ENCODE data around the gene S1PR4.
"Not testable (repeated sequence)": the region's sequence is repeated elsewhere in the genome, so short reads cannot be mapped to it uniquely, and the experiment has no call there.

Gene S1PR4

DNA sequence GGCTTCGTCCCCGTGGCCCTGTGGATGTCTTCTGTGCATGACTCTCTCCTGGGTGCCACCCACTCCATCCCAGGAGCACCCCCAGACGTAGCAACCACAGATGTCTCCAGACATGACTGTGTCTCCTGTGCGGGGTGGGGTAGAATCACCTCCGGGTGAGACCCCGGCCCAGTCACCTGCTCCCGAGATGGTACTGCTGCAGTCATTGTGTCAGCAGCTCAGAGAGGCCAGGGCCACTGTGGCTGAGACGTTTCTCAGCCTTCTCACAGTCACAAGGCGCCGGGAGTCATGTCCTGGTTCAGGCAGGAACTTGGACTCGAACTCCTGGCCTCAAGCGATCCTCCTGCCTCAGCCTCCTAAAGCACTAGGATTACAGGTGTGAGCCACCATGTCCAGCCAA lies 23.8 kb downstream of the S1PR4 start:
- no peak overlapping the region for H3K27ac ChIP-seq (replicated peaks)

GRCh38 chr19:3202895-3203294 lies 24.3 kb downstream of the S1PR4 start:
- H3K27me3 ChIP-seq (ENCODE audit: insufficient read depth, poor library complexity, severe bottlenecking); H3K27ac ChIP-seq (replicated peaks); DNase-seq (ENCODE audit: low read depth in 1 of 2, low spot score in 1 of 2); H3K4me3 ChIP-seq (replicated peaks; ENCODE audit: insufficient read depth, low read length): not testable (repeated sequence)

More for the DNA sequence above, 23.8 kb downstream of the S1PR4 start:
- TF ChIP-seq CTCF (IDR thresholded peaks at IDR 0.05; ENCODE audit: insufficient read depth, low read length) (no peak), REST (IDR thresholded peaks at IDR 0.05; ENCODE audit: insufficient replicate concordance, low read depth) (no peak), POLR2AphosphoS5 (IDR thresholded peaks at IDR 0.05; ENCODE audit: low read depth) (no peak), SPI1 (IDR thresholded peaks at IDR 0.05; ENCODE audit: borderline replicate concordance, low read depth) (no peak), GABPA (IDR thresholded peaks at IDR 0.05; ENCODE audit: low read depth) (no peak)
- Histone ChIP-seq H3K27me3 (ENCODE audit: insufficient read depth, poor library complexity, severe bottlenecking) (no peaks in the 10 kb centered on the region), H3K4me3 (replicated peaks; ENCODE audit: insufficient read depth, low read length) (no peak overlapping the region)
- no peak for DNase-seq (ENCODE audit: low read depth in 1 of 2, low spot score in 1 of 2)

GRCh38 chr19:3203805-3204645 lies 25.5 kb downstream of the S1PR4 start:
- H3K27ac ChIP-seq (replicated peaks): no peak overlapping the region
- no peaks in the 10 kb centered on the region for H3K27me3 ChIP-seq (ENCODE audit: insufficient read depth, poor library complexity, severe bottlenecking)
- DNase-seq (ENCODE audit: low read depth in 1 of 2, low spot score in 1 of 2): no peak
- no peak overlapping the region for H3K4me3 ChIP-seq (replicated peaks; ENCODE audit: insufficient read depth, low read length)
- TF ChIP-seq REST (IDR thresholded peaks at IDR 0.05; ENCODE audit: insufficient replicate concordance, low read depth): no peak
- no peak for TF ChIP-seq SPI1 (IDR thresholded peaks at IDR 0.05; ENCODE audit: borderline replicate concordance, low read depth)
- no peak for TF ChIP-seq POLR2AphosphoS5 (IDR thresholded peaks at IDR 0.05; ENCODE audit: low read depth)
- TF ChIP-seq GABPA (IDR thresholded peaks at IDR 0.05; ENCODE audit: low read depth): no peak
- no peak for TF ChIP-seq CTCF (IDR thresholded peaks at IDR 0.05; ENCODE audit: insufficient read depth, low read length)

DNA sequence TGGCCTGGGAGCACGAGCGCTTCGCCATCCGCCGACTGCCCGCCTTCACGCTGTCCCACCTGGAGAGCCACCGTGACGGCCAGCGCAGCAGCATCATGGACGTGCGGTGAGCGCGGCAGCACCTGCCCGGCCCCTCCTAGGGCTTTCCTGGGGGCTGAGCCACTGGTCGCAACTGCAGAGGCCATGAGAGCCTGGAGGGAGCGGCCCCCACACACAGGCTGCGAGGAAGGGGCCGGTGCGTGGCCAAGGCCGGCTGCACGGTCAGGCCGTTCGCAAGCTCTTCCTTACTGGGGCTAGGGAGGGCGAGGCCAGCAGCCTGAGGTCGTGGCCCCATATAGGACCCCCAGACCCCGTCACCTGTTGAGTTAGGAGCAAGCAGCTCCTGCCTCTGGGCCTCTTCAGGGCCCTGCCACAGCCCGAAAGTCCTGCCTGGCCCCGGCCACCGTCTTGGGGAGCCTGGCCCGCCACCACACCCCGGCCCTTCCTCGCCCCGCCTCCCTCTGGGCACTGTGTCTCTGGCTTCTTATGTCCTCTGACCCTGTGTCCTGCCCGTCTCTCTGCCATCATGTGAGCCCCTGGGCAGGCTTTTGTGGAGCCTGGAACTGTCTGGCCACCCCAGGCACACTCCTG lies 26.2 kb downstream of the S1PR4 start:
- Histone ChIP-seq H3K4me3 (replicated peaks; ENCODE audit: insufficient read depth, low read length) (no peak overlapping the region), H3K27ac (replicated peaks) (no peak overlapping the region), H3K27me3 (ENCODE audit: insufficient read depth, poor library complexity, severe bottlenecking) (no peaks in the 10 kb centered on the region)
- TF ChIP-seq REST (IDR thresholded peaks at IDR 0.05; ENCODE audit: insufficient replicate concordance, low read depth) (no peak), SPI1 (IDR thresholded peaks at IDR 0.05; ENCODE audit: borderline replicate concordance, low read depth) (no peak), POLR2AphosphoS5 (IDR thresholded peaks at IDR 0.05; ENCODE audit: low read depth) (no peak), CTCF (IDR thresholded peaks at IDR 0.05; ENCODE audit: insufficient read depth, low read length) (no peak), GABPA (IDR thresholded peaks at IDR 0.05; ENCODE audit: low read depth) (no peak)
- no peak for DNase-seq (ENCODE audit: low read depth in 1 of 2, low spot score in 1 of 2)

Data from HL-60 (cell line).